WTC11 (cell line): Measurements from ENCODE around the gene FBXL14. TPM values are rescaled to one million over a fixed set of nuclear protein-coding genes. Genes with fewer than 3 reads are reported as not detected.

ENCODE experiments used
- ATAC-seq: fragments of 200-7000 bp; cut with Tn5 transposase; 2 replicates; pipeline ENCODE4 v1.10.0; 2021; ENCODE audit warnings: mild to moderate bottlenecking, moderate library complexity
- CTCF ChIA-PET: fragments of 300-600 bp; sonication (Branson Sonifier 250); formaldehyde crosslinking; loops from one replicate; lab custom pipeline; 2021; ENCODE audit warnings: antibody characterized with exemption; lab: Charles Lee
- POLR2A ChIA-PET: fragments of 350-600 bp; sonication (Branson Sonifier 250); formaldehyde crosslinking; loops from one replicate; lab custom pipeline; 2021; ENCODE audit warnings: antibody characterized with exemption; lab: Charles Lee
- DNase-seq: peaks from one replicate; pipeline ENCODE4 v3.0.0; 2021; ENCODE audit warnings: low spot score
- H3K27ac Mint-ChIP-seq: 2 replicates; pipeline ENCODE4 v1.8.0; 2021; ENCODE audit warnings: mixed read lengths
- H3K27me3 Mint-ChIP-seq: 2 replicates; pipeline ENCODE4 v1.8.0; 2021; ENCODE audit warnings: low read depth, mild to moderate bottlenecking, moderate library complexity, mixed read lengths
- H3K36me3 Mint-ChIP-seq: 2 replicates; pipeline ENCODE4 v1.8.0; 2021; ENCODE audit warnings: mixed read lengths
- H3K4me1 Mint-ChIP-seq: 2 replicates; pipeline ENCODE4 v1.8.0; 2022; ENCODE audit warnings: mixed read lengths
- H3K4me3 Mint-ChIP-seq: 2 replicates; pipeline ENCODE4 v1.8.0; 2021; ENCODE audit warnings: mild to moderate bottlenecking, moderate library complexity, mixed read lengths
- H3K9me3 Mint-ChIP-seq: 2 replicates; pipeline ENCODE4 v1.8.0; 2021; ENCODE audit warnings: mixed read lengths
- ATF1 ChIP-seq: sonication (generic); formaldehyde crosslinking; IDR thresholded peaks from 2 replicates; pipeline ENCODE4 v1.8.1; 2023; ENCODE audit warnings: mild to moderate bottlenecking, moderate library complexity, missing genetic modification reagents
- GRHL2 ChIP-seq: fragments of 250-450 bp; sonication (Bioruptor Pico); IDR thresholded peaks from 2 replicates; pipeline ENCODE4 v1.8.0; 2022; ENCODE audit warnings: mild to moderate bottlenecking, moderate library complexity; ENCODE audit not compliant: insufficient replicate concordance, severe bottlenecking
- NFE2L1 ChIP-seq: sonication (generic); formaldehyde crosslinking; IDR thresholded peaks from 2 replicates; pipeline ENCODE4 v1.8.1; 2023; ENCODE audit warnings: missing genetic modification reagents
- OVOL2 ChIP-seq: fragments of 250-450 bp; sonication (Bioruptor Pico); IDR thresholded peaks from 2 replicates; pipeline ENCODE4 v1.9.0; 2021; ENCODE audit warnings: mild to moderate bottlenecking, borderline replicate concordance
- SMAD3 ChIP-seq: sonication (generic); formaldehyde crosslinking; IDR thresholded peaks from 2 replicates; pipeline ENCODE4 v1.8.0; 2022; ENCODE audit warnings: missing genetic modification reagents, mild to moderate bottlenecking, borderline replicate concordance
- ZNF396 ChIP-seq: fragments of 250-450 bp; sonication (Bioruptor Pico); IDR thresholded peaks from 2 replicates; pipeline ENCODE4 v1.8.0; 2021; ENCODE audit warnings: mild to moderate bottlenecking, moderate library complexity, borderline replicate concordance
- ZNF416 ChIP-seq: fragments of 250-450 bp; sonication (Bioruptor Pico); IDR thresholded peaks from 2 replicates; pipeline ENCODE4 v1.9.0; 2021; ENCODE audit warnings: mild to moderate bottlenecking, inconsistent platforms
- total RNA-seq: library from RNA; stranded (reverse); gene quantifications from 3 replicates; pipeline ENCODE4 v1.2.3, GENCODE V29; 2021
- TF ChIP-seq, protein P1 (sequence below): fragments of 250-450 bp; sonication (Bioruptor Pico); IDR thresholded peaks from 2 replicates; pipeline ENCODE4 v1.9.0; 2021; ENCODE audit warnings: mild to moderate bottlenecking, borderline replicate concordance
- TF ChIP-seq, protein P2 (sequence below): sonication (generic); formaldehyde crosslinking; IDR thresholded peaks from 2 replicates; pipeline ENCODE4 v1.8.1; 2023; ENCODE audit warnings: mild to moderate bottlenecking, missing genetic modification reagents, borderline replicate concordance
- TF ChIP-seq, protein P3 (sequence below): fragments of 250-450 bp; sonication (Bioruptor Pico); IDR thresholded peaks from 2 replicates; pipeline ENCODE4 v1.9.0; 2021; ENCODE audit warnings: moderate library complexity, mild to moderate bottlenecking, inconsistent platforms, borderline replicate concordance
- TF ChIP-seq, protein P4 (sequence below): sonication (generic); formaldehyde crosslinking; IDR thresholded peaks from 2 replicates; pipeline ENCODE4 v1.8.0; 2022; ENCODE audit warnings: mild to moderate bottlenecking, missing genetic modification reagents

FBXL14 gene
- total RNA-seq, 1 experiment from 2014 or later: 12.0 TPM

DNA sequence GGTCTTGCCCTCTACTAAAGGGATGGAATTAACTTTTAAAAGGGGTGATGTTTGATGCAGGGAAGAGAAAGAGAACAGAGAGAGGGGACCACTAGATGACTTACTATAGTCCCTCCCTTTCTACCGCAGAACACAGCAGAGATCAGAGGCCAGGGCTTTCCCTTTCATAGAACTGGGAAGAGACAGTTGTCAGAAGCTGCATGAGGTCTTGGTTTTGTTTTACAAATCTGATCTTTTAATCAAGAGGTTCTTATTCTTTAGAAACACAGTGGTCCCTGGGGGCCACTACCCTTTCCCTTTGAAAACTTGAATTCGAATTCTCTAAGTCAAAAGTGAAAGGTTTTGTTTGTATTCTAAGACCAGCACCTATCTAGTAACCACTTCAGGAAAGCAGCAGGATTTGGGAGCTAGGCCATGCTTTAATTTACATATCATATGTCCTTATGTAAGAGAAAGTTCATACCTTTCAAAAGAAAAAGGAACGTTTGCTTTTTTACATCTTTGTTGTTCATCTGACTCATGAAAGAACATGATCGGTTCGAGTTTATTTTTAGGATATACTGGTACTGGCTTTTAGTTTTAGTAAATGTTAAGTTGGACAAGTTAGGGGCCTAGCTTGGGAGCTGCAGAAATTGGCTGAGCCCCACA, 6.3 kb downstream of the FBXL14 start (continued):
- TF ChIP-seq, protein P1, sequence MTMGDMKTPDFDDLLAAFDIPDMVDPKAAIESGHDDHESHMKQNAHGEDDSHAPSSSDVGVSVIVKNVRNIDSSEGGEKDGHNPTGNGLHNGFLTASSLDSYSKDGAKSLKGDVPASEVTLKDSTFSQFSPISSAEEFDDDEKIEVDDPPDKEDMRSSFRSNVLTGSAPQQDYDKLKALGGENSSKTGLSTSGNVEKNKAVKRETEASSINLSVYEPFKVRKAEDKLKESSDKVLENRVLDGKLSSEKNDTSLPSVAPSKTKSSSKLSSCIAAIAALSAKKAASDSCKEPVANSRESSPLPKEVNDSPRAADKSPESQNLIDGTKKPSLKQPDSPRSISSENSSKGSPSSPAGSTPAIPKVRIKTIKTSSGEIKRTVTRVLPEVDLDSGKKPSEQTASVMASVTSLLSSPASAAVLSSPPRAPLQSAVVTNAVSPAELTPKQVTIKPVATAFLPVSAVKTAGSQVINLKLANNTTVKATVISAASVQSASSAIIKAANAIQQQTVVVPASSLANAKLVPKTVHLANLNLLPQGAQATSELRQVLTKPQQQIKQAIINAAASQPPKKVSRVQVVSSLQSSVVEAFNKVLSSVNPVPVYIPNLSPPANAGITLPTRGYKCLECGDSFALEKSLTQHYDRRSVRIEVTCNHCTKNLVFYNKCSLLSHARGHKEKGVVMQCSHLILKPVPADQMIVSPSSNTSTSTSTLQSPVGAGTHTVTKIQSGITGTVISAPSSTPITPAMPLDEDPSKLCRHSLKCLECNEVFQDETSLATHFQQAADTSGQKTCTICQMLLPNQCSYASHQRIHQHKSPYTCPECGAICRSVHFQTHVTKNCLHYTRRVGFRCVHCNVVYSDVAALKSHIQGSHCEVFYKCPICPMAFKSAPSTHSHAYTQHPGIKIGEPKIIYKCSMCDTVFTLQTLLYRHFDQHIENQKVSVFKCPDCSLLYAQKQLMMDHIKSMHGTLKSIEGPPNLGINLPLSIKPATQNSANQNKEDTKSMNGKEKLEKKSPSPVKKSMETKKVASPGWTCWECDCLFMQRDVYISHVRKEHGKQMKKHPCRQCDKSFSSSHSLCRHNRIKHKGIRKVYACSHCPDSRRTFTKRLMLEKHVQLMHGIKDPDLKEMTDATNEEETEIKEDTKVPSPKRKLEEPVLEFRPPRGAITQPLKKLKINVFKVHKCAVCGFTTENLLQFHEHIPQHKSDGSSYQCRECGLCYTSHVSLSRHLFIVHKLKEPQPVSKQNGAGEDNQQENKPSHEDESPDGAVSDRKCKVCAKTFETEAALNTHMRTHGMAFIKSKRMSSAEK (CRISPR knock-in tag): no peak
- TF ChIP-seq, all 79 proteins: peak for 0

DNA sequence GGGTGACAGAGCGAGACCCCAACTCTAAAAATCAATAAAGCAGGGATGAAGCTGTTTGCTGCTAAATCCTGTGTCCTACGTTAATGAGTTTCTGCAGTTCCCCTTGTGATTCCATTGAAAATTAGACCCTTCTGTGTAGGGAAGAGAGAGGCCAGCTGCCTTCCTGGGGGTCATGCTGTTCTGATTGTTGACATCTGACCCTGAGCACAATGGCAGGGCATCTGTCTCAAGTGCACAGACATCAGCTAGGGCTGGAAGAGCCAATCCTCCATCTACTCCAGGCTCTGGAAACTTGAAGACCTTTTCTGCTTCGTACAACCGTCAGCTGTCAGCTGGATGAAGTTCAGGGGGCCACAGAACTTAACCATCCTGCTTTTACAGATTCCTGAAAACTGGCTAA, 10.1 kb downstream of the FBXL14 start:
- H3K9me3 Mint-ChIP-seq: no peaks in the 10 kb centered on the region
- H3K27me3 Mint-ChIP-seq: peaks cover 64% of the 10 kb centered on the region
- ChIA-PET POLR2A (no interaction called here), CTCF (interaction anchor here (0.7 to 3.2 kb wide), 15 partner anchors 8 to 474 kb away, joined by 3 to 61 read pairs (median 4); partner anchors contain the start of gene FBXL14)
- H3K36me3 Mint-ChIP-seq: no peaks in the 10 kb centered on the region
- no peak for ATAC-seq
- H3K27ac Mint-ChIP-seq: no peak overlapping the region
- no peak for DNase-seq
- no peak overlapping the region for H3K4me3 Mint-ChIP-seq
- TF ChIP-seq, protein P2, sequence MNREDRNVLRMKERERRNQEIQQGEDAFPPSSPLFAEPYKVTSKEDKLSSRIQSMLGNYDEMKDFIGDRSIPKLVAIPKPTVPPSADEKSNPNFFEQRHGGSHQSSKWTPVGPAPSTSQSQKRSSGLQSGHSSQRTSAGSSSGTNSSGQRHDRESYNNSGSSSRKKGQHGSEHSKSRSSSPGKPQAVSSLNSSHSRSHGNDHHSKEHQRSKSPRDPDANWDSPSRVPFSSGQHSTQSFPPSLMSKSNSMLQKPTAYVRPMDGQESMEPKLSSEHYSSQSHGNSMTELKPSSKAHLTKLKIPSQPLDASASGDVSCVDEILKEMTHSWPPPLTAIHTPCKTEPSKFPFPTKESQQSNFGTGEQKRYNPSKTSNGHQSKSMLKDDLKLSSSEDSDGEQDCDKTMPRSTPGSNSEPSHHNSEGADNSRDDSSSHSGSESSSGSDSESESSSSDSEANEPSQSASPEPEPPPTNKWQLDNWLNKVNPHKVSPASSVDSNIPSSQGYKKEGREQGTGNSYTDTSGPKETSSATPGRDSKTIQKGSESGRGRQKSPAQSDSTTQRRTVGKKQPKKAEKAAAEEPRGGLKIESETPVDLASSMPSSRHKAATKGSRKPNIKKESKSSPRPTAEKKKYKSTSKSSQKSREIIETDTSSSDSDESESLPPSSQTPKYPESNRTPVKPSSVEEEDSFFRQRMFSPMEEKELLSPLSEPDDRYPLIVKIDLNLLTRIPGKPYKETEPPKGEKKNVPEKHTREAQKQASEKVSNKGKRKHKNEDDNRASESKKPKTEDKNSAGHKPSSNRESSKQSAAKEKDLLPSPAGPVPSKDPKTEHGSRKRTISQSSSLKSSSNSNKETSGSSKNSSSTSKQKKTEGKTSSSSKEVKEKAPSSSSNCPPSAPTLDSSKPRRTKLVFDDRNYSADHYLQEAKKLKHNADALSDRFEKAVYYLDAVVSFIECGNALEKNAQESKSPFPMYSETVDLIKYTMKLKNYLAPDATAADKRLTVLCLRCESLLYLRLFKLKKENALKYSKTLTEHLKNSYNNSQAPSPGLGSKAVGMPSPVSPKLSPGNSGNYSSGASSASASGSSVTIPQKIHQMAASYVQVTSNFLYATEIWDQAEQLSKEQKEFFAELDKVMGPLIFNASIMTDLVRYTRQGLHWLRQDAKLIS (CRISPR knock-in tag): no peak
- TF ChIP-seq OVOL2 (CRISPR knock-in tag) (no peak), ZNF416 (CRISPR knock-in tag) (no peak), ZNF396 (CRISPR knock-in tag) (no peak), GRHL2 (CRISPR knock-in tag) (no peak), NFE2L1 (CRISPR knock-in tag) (no peak), SMAD3 (no peak), ATF1 (CRISPR knock-in tag) (no peak)
- TF ChIP-seq, protein P3, sequence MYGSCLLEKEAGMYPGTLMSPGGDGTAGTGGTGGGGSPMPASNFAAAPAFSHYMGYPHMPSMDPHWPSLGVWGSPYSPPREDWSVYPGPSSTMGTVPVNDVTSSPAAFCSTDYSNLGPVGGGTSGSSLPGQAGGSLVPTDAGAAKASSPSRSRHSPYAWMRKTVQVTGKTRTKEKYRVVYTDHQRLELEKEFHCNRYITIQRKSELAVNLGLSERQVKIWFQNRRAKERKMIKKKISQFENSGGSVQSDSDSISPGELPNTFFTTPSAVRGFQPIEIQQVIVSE (CRISPR knock-in tag): no peak
- TF ChIP-seq, protein P4, sequence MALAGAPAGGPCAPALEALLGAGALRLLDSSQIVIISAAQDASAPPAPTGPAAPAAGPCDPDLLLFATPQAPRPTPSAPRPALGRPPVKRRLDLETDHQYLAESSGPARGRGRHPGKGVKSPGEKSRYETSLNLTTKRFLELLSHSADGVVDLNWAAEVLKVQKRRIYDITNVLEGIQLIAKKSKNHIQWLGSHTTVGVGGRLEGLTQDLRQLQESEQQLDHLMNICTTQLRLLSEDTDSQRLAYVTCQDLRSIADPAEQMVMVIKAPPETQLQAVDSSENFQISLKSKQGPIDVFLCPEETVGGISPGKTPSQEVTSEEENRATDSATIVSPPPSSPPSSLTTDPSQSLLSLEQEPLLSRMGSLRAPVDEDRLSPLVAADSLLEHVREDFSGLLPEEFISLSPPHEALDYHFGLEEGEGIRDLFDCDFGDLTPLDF (CRISPR knock-in tag): no peak
- H3K4me1 Mint-ChIP-seq: peaks cover 31% of the 10 kb centered on the region
